ENCODE measurements around the gene TAOK3.

The TAOK3 gene

GRCh38 chr12:118357257-118358007 lies 15.3 kb downstream of the TAOK3 start:
- peak overlapping the region; percentile 81 for H3K9ac ChIP-seq (ENCODE audit: low read length)
- no peaks in the 10 kb centered on the region for H3K27me3 ChIP-seq (ENCODE audit: insufficient read depth, low read length)
- no peaks in the 10 kb centered on the region for H3K9me2 ChIP-seq (ENCODE audit: low read depth, low read length)
- H3K4me3 ChIP-seq (ENCODE audit: low read depth, low read length, poor library complexity, severe bottlenecking): peak overlapping the region; percentile 70
- no peaks in the 10 kb centered on the region for H3F3A ChIP-seq (ENCODE audit: insufficient read depth, low read length)
- peak overlapping the region; percentile 75 for H3K4me2 ChIP-seq (ENCODE audit: low read length)
- peak overlapping the region; percentile 81 for H3K27ac ChIP-seq (ENCODE audit: low read depth, low read length, poor library complexity, severe bottlenecking)
- peaks cover 22% of the 10 kb centered on the region for H3K36me3 ChIP-seq (ENCODE audit: insufficient read depth, low read length)
- no peak overlapping the region for H2AFZ ChIP-seq (ENCODE audit: low read length)
- H3K4me1 ChIP-seq (ENCODE audit: insufficient read depth, low read length, severe bottlenecking): peaks cover 43% of the 10 kb centered on the region
- TF ChIP-seq EZH2 (IDR thresholded peaks at IDR 0.05; ENCODE audit: borderline replicate concordance, low read length) (no peak), CTCF (IDR thresholded peaks at IDR 0.05; ENCODE audit: low read length) (peak; percentile 81)
- no peaks in the 10 kb centered on the region for H4K20me1 ChIP-seq (ENCODE audit: insufficient read depth, low read length)
- H3K79me2 ChIP-seq (ENCODE audit: insufficient read depth, low read length): peaks cover 52% of the 10 kb centered on the region
- no peaks in the 10 kb centered on the region for H3K9me3 ChIP-seq (ENCODE audit: low read length)

GRCh38 chr12:118356809-118357256 lies 15.9 kb downstream of the TAOK3 start:
- H3K9me2 ChIP-seq (ENCODE audit: low read depth, low read length): no peaks in the 10 kb centered on the region
- peaks cover 43% of the 10 kb centered on the region for H3K4me1 ChIP-seq (ENCODE audit: insufficient read depth, low read length, severe bottlenecking)
- peak overlapping the region; percentile 70 for H3K4me3 ChIP-seq (ENCODE audit: low read depth, low read length, poor library complexity, severe bottlenecking)
- H4K20me1 ChIP-seq (ENCODE audit: insufficient read depth, low read length): no peaks in the 10 kb centered on the region
- TF ChIP-seq CTCF (IDR thresholded peaks at IDR 0.05; ENCODE audit: low read length): no peak
- no peak for TF ChIP-seq EZH2 (IDR thresholded peaks at IDR 0.05; ENCODE audit: borderline replicate concordance, low read length)
- H3K27ac ChIP-seq (ENCODE audit: low read depth, low read length, poor library complexity, severe bottlenecking): peak overlapping the region; percentile 81
- no peaks in the 10 kb centered on the region for H3F3A ChIP-seq (ENCODE audit: insufficient read depth, low read length)
- H3K9me3 ChIP-seq (ENCODE audit: low read length): no peaks in the 10 kb centered on the region
- peak overlapping the region; percentile 81 for H3K9ac ChIP-seq (ENCODE audit: low read length)
- peak overlapping the region; percentile 75 for H3K4me2 ChIP-seq (ENCODE audit: low read length)
- peaks cover 53% of the 10 kb centered on the region for H3K79me2 ChIP-seq (ENCODE audit: insufficient read depth, low read length)
- H3K36me3 ChIP-seq (ENCODE audit: insufficient read depth, low read length): peaks cover 22% of the 10 kb centered on the region
- no peak overlapping the region for H2AFZ ChIP-seq (ENCODE audit: low read length)
- no peaks in the 10 kb centered on the region for H3K27me3 ChIP-seq (ENCODE audit: insufficient read depth, low read length)

- no peak overlapping the region for H2AFZ ChIP-seq (ENCODE audit: low read length)
- H3F3A ChIP-seq (ENCODE audit: insufficient read depth, low read length): no peaks in the 10 kb centered on the region
- no peak for TF ChIP-seq EZH2 (IDR thresholded peaks at IDR 0.05; ENCODE audit: borderline replicate concordance, low read length)
- TF ChIP-seq CTCF (IDR thresholded peaks at IDR 0.05; ENCODE audit: low read length): no peak
- H3K9me2 ChIP-seq (ENCODE audit: low read depth, low read length): no peaks in the 10 kb centered on the region
- peak overlapping the region; percentile 81 for H3K27ac ChIP-seq (ENCODE audit: low read depth, low read length, poor library complexity, severe bottlenecking)
- H3K9me3 ChIP-seq (ENCODE audit: low read length): no peaks in the 10 kb centered on the region
- H4K20me1 ChIP-seq (ENCODE audit: insufficient read depth, low read length): no peaks in the 10 kb centered on the region
- H3K27me3 ChIP-seq (ENCODE audit: insufficient read depth, low read length): no peaks in the 10 kb centered on the region
- no peak overlapping the region for H3K4me3 ChIP-seq (ENCODE audit: low read depth, low read length, poor library complexity, severe bottlenecking)
- H3K9ac ChIP-seq (ENCODE audit: low read length): no peak overlapping the region
- H3K4me1 ChIP-seq (ENCODE audit: insufficient read depth, low read length, severe bottlenecking): peaks cover 43% of the 10 kb centered on the region
- H3K4me2 ChIP-seq (ENCODE audit: low read length): no peak overlapping the region
- H3K36me3 ChIP-seq (ENCODE audit: insufficient read depth, low read length): peaks cover 22% of the 10 kb centered on the region
- peaks cover 60% of the 10 kb centered on the region for H3K79me2 ChIP-seq (ENCODE audit: insufficient read depth, low read length)
These were observed 16.9 kb downstream of the TAOK3 start for GRCh38 chr12:118355843-118356242.

All from OCI-LY1 (cell line).